ENCODE results near the gene MARK1. TPM values are rescaled to one million over a fixed set of nuclear protein-coding genes. Genes with fewer than 3 reads are reported as not detected.

MARK1 gene
- polyA plus RNA-seq, 3 donors, result not detected

DNA sequence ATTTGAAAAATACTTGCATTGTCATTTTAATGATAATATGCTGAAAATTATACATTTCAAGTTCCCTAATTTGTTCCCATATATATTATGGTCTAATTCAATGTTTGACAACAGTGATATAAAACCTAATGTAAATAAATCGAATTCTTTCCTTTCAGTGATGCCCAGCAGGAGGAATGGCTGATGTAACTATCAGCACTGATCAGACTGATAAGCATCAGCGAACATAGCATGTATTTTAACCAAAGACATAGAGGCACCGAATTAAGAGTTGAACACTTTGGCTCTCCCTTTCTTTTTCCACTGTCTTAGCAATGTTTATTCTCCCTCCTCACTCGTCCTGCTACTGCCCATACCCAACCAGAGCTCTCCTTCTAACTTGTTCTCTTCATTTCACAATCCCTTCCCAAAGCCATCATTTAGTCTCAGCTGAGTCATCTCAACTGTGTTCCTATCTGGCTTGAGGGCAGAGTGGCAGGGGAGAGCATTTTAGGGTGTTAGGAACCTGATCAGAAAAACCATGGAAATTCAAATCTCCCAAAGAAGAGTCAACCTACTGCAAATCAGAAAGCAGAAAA is 103.4 kb downstream of the MARK1 start:
- no peak overlapping the region for H3K27ac Mint-ChIP-seq
- H3K36me3 Mint-ChIP-seq, result no peaks in the 10 kb centered on the region
- H3K27me3 Mint-ChIP-seq (ENCODE audit: low read depth in 3 of 3), result peaks cover 0 to 4% (median 2%) of the 10 kb centered on the region in 3 donors
- intact Hi-C loops (cut with micrococcal nuclease), result no loop called here
- no peaks in the 10 kb centered on the region for H3K27me3 ChIP-seq (ENCODE audit: control insufficient read depth in 2 of 2, insufficient read depth in 2 of 2, low read length in 2 of 2)
- TF ChIP-seq, protein P1, sequence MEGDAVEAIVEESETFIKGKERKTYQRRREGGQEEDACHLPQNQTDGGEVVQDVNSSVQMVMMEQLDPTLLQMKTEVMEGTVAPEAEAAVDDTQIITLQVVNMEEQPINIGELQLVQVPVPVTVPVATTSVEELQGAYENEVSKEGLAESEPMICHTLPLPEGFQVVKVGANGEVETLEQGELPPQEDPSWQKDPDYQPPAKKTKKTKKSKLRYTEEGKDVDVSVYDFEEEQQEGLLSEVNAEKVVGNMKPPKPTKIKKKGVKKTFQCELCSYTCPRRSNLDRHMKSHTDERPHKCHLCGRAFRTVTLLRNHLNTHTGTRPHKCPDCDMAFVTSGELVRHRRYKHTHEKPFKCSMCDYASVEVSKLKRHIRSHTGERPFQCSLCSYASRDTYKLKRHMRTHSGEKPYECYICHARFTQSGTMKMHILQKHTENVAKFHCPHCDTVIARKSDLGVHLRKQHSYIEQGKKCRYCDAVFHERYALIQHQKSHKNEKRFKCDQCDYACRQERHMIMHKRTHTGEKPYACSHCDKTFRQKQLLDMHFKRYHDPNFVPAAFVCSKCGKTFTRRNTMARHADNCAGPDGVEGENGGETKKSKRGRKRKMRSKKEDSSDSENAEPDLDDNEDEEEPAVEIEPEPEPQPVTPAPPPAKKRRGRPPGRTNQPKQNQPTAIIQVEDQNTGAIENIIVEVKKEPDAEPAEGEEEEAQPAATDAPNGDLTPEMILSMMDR (IDR thresholded peaks at IDR 0.05), result no peak
- no peak overlapping the region for H3K4me3 Mint-ChIP-seq
- H3K4me1 Mint-ChIP-seq, result no peaks in the 10 kb centered on the region
- no peaks in the 10 kb centered on the region for H3K9me3 ChIP-seq (replicated peaks in 1 of 2; ENCODE audit: control insufficient read depth in 1 of 2, insufficient read depth in 1 of 2, low read length in 2 of 2)
- no peaks in the 10 kb centered on the region for H3K9me3 Mint-ChIP-seq
- no peaks in the 10 kb centered on the region for H3K4me1 ChIP-seq (ENCODE audit: control insufficient read depth in 1 of 2, insufficient read depth in 2 of 2, low read length in 2 of 2)
- no peak for DNase-seq
- H3K4me3 ChIP-seq (replicated peaks in 1 of 3; ENCODE audit: low read depth in 2 of 3, low read length in 3 of 3), result no peak overlapping the region
- no peaks in the 10 kb centered on the region for H3K79me2 ChIP-seq (ENCODE audit: insufficient read depth, low read length)
- no peak overlapping the region for H3K27ac ChIP-seq (ENCODE audit: low read depth in 1 of 2, low read length in 2 of 2)
- H2AFZ ChIP-seq (ENCODE audit: insufficient read depth, low read depth, low read length, poor library complexity, severe bottlenecking), result no peak overlapping the region
- no peak overlapping the region for H3K9ac ChIP-seq (ENCODE audit: insufficient read depth, low read length, poor library complexity, severe bottlenecking)
- H3K36me3 ChIP-seq (replicated peaks in 1 of 2; ENCODE audit: control insufficient read depth in 1 of 2, insufficient read depth in 2 of 2, low read length in 2 of 2), result no peaks in the 10 kb centered on the region
- H3K4me2 ChIP-seq (replicated peaks; ENCODE audit: extremely low read depth, low read length, poor library complexity, severe bottlenecking), result no peak overlapping the region
- 92% methylated on average over 3 of the region's 4 CpGs for WGBS (ENCODE audit: insufficient coverage)
- no peaks in the 10 kb centered on the region for H4K20me1 ChIP-seq (ENCODE audit: insufficient read depth, low read length)

DNA sequence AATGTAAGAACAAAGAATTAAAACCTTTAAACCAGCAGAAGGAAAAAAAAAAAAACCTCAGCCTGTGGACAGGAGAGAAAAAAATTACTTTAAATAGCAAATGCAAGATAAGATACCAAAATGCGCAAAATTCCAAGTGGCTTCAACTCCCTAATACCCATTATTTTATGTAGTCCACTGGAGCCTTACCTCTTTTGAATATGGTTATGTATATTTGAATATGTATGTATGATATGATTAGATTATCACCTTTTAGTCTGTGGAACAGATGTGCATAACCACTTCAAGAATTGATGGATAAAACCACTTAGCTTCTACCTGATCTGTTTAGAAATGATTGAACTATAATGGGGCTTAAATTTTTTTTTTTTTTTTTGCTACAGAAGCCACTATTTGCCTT is 109.8 kb downstream of the MARK1 start:
- H3K27ac ChIP-seq (ENCODE audit: low read depth in 1 of 2, low read length in 2 of 2), result no peak overlapping the region
- no peaks in the 10 kb centered on the region for H3K9me3 ChIP-seq (replicated peaks in 1 of 2; ENCODE audit: control insufficient read depth in 1 of 2, insufficient read depth in 1 of 2, low read length in 2 of 2)
- H3K4me2 ChIP-seq (replicated peaks; ENCODE audit: extremely low read depth, low read length, poor library complexity, severe bottlenecking), result no peak overlapping the region
- peaks cover 0 to 2% of the 10 kb centered on the region in 2 donors for H3K27me3 ChIP-seq (ENCODE audit: control insufficient read depth in 2 of 2, insufficient read depth in 2 of 2, low read length in 2 of 2)
- H2AFZ ChIP-seq (ENCODE audit: insufficient read depth, low read depth, low read length, poor library complexity, severe bottlenecking), result no peak overlapping the region
- DNase-seq, result no peak
- no CpG with 5 or more reads among the region's 1 CpG for WGBS (ENCODE audit: insufficient coverage)
- H3K36me3 Mint-ChIP-seq, result no peaks in the 10 kb centered on the region
- H3K36me3 ChIP-seq (replicated peaks in 1 of 2; ENCODE audit: control insufficient read depth in 1 of 2, insufficient read depth in 2 of 2, low read length in 2 of 2), result no peaks in the 10 kb centered on the region
- no peak overlapping the region for H3K4me3 Mint-ChIP-seq
- H3K9me3 Mint-ChIP-seq, result peaks cover 0 to 6% (median 0%) of the 10 kb centered on the region in 7 donors
- intact Hi-C loops (cut with micrococcal nuclease), result no loop called here
- H3K79me2 ChIP-seq (ENCODE audit: insufficient read depth, low read length), result no peaks in the 10 kb centered on the region
- no peaks in the 10 kb centered on the region for H3K4me1 ChIP-seq (ENCODE audit: control insufficient read depth in 1 of 2, insufficient read depth in 2 of 2, low read length in 2 of 2)
- H3K27ac Mint-ChIP-seq, result no peak overlapping the region
- H3K4me1 Mint-ChIP-seq, result no peaks in the 10 kb centered on the region
- TF ChIP-seq, protein P1 (IDR thresholded peaks at IDR 0.05), result no peak
- no peak overlapping the region for H3K4me3 ChIP-seq (replicated peaks in 1 of 3; ENCODE audit: low read depth in 2 of 3, low read length in 3 of 3)
- no peak overlapping the region for H3K9ac ChIP-seq (ENCODE audit: insufficient read depth, low read length, poor library complexity, severe bottlenecking)
- H4K20me1 ChIP-seq (ENCODE audit: insufficient read depth, low read length), result no peaks in the 10 kb centered on the region
- peaks cover 1 to 4% (median 3%) of the 10 kb centered on the region in 3 donors for H3K27me3 Mint-ChIP-seq (ENCODE audit: low read depth in 3 of 3)
